Stimulated activated CD4-positive, alpha-beta T cell treated with anti-CD3 and anti-CD28 coated beads, TNF-alpha, amount 100 ng/mL, for 24 hours (primary cell): Measurements from ENCODE around the gene NOS1.
"Not testable (repeated sequence)": the region's sequence is repeated elsewhere in the genome, so short reads cannot be mapped to it uniquely, and the experiment has no call there.

Experiments used
- DNase-seq, 3 experiments: peaks; one replicate each; pipeline ENCODE4 v3.0.0-alpha.2; 2020; ENCODE audit warnings: low read depth in 3 of 3

NOS1 gene

GRCh38 chr12:117361347-117361751 lies at the start of gene NOS1:
NOS1 (minus strand) TSS chr12:117361626; CDS start chr12:117331069, 30,557 bp downstream.
- DNase-seq = no peak

DNA sequence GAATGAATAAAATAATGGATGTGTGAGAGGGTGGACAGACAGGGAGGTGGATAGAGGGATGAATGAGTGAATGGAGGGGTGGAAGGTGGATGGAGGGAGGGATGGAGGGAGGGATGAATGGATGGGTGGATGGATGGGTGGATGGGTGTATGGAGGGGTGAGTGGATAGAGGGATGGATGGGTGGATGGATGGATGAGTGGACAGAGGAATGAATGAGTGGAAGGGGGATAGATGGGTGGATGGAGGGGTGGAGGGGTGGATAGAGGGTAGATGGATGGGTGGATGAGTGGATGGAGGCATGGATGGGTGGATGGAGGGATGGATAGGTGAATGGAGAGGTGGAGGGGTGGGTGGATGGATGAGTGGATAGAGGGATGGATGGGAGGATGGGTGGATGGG lies 47.9 kb upstream of the NOS1 start:
- DNase-seq = no peak

GRCh38 chr12:117408161-117408791 lies 46.9 kb upstream of the NOS1 start:
- DNase-seq = no peak

DNA sequence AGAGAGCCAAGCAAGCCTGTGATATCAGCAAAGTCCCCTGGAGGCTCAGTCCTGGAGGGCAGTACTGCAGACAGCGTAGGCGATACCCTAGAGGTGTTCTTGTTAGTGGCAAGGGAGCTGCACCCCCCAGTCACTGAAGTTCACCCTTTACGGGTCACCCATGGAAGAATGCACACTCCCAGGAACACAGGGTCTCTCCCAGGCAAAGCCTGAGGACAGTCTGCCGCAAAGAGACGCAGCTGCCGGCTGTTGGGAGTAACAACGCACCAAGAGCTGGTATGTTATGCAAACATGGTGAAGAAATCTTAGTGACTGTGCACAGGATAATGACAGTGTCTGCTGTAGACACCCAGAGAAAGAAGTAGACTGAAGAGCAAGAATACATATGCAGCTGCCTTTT lies 43.5 kb upstream of the NOS1 start:
- no peak for DNase-seq

DNA sequence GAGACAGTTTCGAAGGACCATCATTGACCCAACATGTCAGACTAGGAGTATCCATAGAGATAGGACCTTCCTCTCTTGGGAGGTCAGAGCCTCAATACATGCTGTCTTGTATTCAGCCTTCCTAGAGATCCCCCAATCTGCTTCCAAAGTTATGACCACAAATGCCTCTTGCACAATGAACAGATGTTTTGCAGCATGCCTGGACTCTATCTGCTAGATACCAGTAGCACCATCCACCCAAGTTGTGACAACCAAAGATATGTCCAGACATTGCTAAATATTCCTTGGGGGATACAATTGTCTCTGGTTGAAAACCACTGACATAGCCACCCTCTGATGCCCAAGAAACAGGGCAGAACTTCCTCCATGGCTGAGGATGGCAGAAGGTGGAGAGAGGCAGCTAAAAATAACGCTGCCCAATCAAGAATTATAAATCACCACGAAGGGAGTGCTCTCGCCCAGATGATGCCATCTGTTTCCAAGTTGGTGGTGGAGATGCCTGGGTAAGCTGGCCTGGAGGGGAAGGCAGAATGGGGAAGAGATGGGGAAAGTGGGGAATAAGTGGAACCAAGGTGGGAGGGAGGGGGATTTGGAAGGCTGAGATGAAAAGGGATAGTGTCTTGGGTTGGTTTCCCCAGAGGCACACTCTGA lies 42.9 kb upstream of the NOS1 start:
- DNase-seq = no peak

- no peak for DNase-seq
Measured at GRCh38 chr12:117403586-117404139, 42.2 kb upstream of the NOS1 start.

DNA sequence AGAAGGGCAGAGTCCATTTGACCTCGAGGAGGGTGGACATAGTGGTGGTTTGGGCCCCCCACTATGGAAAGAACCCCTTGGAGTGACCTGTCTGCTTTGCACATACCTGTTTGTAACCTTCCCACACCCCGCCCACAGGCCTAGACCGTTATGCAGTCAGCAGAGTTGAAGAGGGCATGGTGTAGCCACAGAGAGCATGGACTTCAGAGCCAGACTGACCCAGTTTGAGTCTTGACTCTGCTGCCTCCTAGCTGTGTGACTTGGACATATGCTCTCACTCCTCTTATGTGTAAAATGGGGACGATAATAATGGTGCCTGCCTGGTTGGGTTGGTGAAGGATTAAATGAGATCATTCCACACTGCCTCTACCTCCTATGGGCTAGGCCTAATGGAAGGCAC lies 40.9 kb upstream of the NOS1 start:
- no peak for DNase-seq

DNA sequence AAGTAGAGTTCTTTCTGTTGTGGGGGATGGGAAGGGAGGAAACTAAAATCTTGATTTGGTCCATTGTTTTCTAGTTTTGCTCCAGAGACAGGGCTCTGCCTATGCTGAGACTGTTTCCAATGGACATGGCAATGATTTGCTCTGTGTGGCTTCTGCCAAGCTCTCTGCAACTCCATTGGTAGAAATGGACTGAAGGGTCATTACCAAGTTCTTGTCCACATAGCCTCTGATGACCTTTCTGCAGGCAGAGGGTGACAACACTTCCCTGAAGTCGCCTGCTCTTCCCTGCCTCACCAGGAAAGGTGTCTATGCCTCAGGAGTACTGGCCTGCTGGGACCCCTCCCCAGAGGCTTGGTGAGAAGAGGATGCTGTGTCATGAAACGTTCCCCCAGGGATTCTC lies 39.5 kb upstream of the NOS1 start:
- DNase-seq = no peak

- DNase-seq = not testable (repeated sequence)
Measured at GRCh38 chr12:117398482-117398881, 37.1 kb upstream of the NOS1 start.

DNA sequence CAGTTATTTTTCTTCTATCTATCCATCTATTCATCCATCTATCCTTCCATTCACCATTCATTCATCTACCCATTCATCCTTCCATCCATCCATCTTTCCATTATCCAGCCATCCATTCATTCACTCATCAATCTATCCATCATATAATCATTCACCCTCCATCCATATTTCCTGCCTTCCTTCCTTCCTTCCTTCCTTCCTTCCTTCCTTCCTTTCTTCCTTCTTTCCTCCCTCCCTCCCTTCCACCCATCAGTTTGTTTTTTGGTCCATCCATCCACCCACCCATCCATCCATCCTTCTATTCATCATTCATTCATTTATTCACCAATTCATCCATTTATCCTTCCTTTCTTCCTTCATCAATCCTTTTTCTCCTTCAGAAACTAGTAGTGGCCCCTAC lies 34.3 kb upstream of the NOS1 start:
- DNase-seq = no peak

DNA sequence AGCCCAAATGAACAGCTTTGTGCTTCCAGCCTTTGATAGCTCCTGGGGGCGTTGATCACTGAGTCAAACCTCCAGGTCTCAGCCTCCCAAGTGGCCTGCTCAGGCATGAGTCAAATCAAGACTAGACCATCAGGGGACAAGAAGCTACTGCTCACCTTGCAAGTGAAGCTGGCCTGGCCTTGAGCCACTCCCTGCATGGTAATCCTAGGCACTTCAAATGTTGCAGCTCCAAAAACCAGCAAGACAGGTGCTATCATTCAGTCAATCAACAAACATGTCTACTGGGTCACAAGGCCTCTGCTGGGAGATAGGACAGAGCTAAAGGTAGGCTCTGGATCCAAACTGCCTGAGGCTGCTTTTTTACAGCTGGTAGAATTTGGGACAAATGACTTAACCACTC lies 33.1 kb upstream of the NOS1 start:
- DNase-seq = no peak

DNA sequence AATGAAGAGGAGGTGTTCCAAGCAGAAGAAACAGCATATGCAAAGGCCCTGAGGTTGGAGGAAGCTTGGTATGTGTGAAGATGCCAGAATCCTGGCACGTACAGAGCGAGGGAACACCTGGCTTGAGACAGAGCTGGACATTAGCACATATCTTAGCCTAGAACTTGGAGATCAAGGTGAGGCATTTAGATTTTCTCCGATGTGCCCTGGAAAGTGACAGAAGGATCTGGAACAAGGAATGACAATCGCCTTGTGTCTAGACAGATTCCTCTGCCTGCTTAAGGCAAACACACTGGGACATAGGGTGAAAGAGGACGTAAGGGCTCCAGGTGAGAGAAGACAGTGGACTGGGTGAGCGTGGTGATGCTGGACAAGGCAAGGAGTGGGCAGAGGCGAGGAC lies 32.2 kb upstream of the NOS1 start:
- no peak for DNase-seq

DNA sequence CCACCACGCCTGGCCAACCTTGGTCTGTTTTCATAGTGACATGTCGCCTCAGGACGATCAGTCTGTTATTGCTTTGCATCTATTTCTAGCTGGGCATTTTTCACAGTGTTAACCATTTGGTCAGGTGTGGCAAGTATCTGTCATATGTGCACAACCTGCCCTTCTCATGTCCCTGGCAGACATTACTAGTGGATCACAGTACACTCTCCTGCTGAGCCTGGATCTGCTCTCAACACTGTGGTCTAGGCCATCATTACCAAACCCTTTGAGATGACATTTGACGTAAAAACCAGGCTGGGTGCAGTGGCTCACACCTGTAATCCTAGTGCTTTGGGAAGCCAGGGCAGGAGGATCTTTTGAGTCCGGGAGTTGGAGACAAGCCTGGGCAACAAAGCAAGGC lies 29.4 kb upstream of the NOS1 start:
- DNase-seq = no peak

DNA sequence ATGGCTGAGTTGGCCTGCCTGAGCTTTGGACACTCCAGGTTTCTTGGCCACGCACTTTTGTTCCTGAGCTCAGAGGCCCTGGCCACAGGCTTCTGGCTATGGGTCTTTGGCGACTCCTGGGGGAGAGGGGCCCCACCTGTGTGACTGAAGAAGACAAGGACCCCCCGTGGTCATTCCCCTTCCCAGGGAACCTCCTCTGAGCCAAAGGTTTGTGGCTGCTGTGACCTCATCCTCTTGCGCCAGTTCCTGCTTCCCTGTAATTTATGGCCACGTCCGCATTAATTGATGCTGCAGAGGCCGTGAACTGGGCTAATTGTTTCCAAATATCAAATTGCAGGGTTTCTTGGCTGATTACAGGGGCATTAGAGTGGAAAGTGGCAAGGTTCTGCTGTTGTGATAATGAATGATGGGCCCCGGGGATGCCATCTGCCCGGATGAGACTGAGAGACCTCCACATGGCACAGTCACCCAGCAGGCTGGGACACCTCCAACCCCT lies 27.6 kb upstream of the NOS1 start:
- no peak for DNase-seq

- DNase-seq = no peak
Measured at GRCh38 chr12:117387832-117388231, 26.4 kb upstream of the NOS1 start.

- DNase-seq = no peak
Measured at GRCh38 chr12:117384735-117385134, 23.3 kb upstream of the NOS1 start.

DNA sequence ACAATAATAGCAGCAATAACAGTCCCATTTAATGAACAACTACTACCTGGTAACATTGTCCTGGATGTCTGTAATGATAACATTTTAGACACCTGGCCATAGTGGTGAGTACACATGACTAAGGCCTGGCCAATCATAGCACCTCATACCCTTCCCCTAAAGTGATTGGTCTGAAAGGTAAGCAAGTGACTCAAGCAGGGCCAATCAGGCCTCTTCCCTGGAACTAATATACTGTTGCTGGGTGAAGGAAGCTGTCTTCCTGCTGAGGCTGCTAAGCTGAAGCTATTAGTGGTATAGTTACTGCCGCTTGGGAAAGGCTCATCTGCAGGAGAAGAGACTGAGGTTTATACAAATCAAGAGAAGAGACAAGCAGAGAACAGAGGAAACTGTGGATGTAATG lies 18.7 kb upstream of the NOS1 start:
- DNase-seq = no peak

DNA sequence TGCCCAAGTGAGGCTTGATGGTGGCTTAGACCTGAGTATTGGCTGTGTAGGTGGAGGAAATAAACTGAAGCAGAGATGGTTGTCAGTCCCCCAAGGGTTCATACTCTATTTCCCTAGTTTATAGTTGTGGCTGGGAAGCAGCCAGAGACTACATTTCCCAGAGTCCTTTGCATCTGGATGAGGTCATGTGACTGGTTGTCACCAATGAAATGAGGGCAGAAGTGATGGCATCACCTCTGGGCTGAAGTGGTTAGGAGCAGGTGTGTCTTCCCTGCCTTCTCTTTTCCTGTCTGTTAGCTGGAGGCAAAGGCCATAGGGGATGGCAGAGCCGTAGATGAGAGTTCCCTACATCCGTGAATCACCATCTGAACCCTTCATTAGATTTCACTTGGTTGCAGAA lies 16.3 kb upstream of the NOS1 start:
- DNase-seq = no peak

GRCh38 chr12:117370588-117370987 lies 9.2 kb upstream of the NOS1 start:
- DNase-seq = no peak

DNA sequence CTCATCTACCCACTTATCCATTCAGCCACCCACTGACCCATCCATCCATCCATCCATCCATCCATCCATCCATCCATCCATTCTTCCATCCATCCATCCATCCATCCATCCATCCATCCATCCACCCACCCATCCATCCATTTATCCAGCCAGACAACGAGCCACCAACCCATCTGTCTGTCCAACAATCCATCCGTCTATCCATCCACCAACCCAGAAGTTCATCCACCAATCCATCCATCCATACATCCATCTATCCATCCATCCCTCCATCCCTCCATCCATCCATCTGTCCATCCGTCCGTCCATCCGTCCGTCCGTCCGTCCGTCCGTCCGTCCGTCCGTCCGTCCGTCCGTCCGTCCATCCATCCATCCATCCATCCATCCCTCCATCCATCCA lies 8.6 kb upstream of the NOS1 start:
- DNase-seq = not testable (repeated sequence)

GRCh38 chr12:117367006-117367638 lies 5.7 kb upstream of the NOS1 start:
- DNase-seq = peak; percentile 5 to 52 (median 11)

- DNase-seq = no peak
Measured at GRCh38 chr12:117365049-117365616, 3.7 kb upstream of the NOS1 start.
